ENCODE measurements around the gene PIGP.

DNA sequence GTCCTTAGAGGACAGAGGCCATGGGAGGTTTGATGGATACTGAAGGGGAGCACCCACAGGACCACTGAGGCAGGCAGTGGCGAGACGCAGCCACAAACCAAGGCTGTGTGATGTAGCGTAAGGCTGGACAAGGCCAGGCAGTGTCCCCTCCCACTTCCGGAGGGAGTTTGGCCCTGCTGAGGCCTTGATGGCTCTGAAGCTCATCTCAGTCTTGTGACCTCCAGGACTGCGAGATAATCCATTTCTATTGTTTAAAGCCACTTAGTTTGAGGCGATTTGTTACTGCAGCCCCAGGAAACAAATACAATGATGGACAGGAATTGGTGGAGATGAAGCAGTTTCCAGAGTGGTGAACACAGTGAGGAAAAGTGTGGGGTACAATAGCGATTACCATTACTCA lies 15.3 kb downstream of the PIGP start:
- TF ChIP-seq TAF1 (IDR thresholded peaks at IDR 0.05; ENCODE audit: borderline replicate concordance, insufficient read depth, low read length) (no peak), POLR2AphosphoS5 (IDR thresholded peaks at IDR 0.05; ENCODE audit: low read depth, low read length) (no peak)

Data from PFSK-1 (cell line).